ENCODE data around the gene RCOR3.

The RCOR3 gene

DNA sequence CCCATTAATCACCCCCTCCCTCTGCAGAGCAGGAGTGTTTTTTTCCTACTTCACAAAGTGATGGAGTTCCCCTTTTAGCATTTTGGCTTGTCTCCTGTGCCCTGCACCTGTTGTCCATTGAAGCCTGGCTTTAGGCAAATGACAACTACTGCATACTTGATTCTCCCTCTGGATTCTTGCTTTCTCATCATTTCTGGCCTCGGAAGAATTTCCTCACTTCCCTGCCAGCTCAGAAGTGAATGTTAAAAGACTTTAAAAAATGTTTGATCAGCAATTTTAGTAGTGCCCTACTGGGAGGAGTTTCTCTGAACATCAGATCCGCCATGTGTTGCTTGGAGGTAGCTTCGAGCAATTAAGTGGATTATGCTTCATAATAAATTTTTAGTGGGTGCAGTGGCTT lies 28.1 kb downstream of the RCOR3 start:
- H2AFZ ChIP-seq (ENCODE audit: low read depth, low read length) = no peak overlapping the region
- no peak overlapping the region for H3K4me2 ChIP-seq (ENCODE audit: insufficient read depth, low read length)
- no peaks in the 10 kb centered on the region for H3K79me2 ChIP-seq (ENCODE audit: insufficient read depth, low read length)
- no peaks in the 10 kb centered on the region for H3K9me3 ChIP-seq (ENCODE audit: insufficient read depth, low read length, severe bottlenecking)
- H3K27me3 ChIP-seq (ENCODE audit: insufficient read depth, low read length, poor library complexity) = no peaks in the 10 kb centered on the region
- no peaks in the 10 kb centered on the region for H3K4me1 ChIP-seq (ENCODE audit: insufficient read depth, low read length)
- TF ChIP-seq EZH2 (IDR thresholded peaks at IDR 0.05; ENCODE audit: borderline replicate concordance, low read depth, low read length, severe bottlenecking) (no peak), CTCF (IDR thresholded peaks at IDR 0.05; ENCODE audit: borderline replicate concordance, extremely low read depth, low read length, poor library complexity, severe bottlenecking) (no peak)
- no peak for DNase-seq
- ATAC-seq (ENCODE audit: insufficient read depth, low read depth) = no peak
- H3K9ac ChIP-seq (ENCODE audit: low read depth, low read length) = no peak overlapping the region
- H3K4me3 ChIP-seq (ENCODE audit: low read depth in 1 of 2, low read length in 2 of 2) = no peak overlapping the region
- no peak overlapping the region for H3K27ac ChIP-seq (ENCODE audit: low read length)
- no peaks in the 10 kb centered on the region for H4K20me1 ChIP-seq (ENCODE audit: insufficient read depth, low read length)
- peaks cover 71% of the 10 kb centered on the region for H3K36me3 ChIP-seq (ENCODE audit: insufficient read depth, low read length)

- no peak for ATAC-seq (ENCODE audit: insufficient read depth, low read depth)
- TF ChIP-seq EZH2 (IDR thresholded peaks at IDR 0.05; ENCODE audit: borderline replicate concordance, low read depth, low read length, severe bottlenecking) (no peak), CTCF (IDR thresholded peaks at IDR 0.05; ENCODE audit: borderline replicate concordance, extremely low read depth, low read length, poor library complexity, severe bottlenecking) (no peak)
- H3K36me3 ChIP-seq (ENCODE audit: insufficient read depth, low read length) = peaks cover 82% of the 10 kb centered on the region
These were observed 33.2 kb downstream of the RCOR3 start for GRCh38 chr1:211292411-211292810.

DNA sequence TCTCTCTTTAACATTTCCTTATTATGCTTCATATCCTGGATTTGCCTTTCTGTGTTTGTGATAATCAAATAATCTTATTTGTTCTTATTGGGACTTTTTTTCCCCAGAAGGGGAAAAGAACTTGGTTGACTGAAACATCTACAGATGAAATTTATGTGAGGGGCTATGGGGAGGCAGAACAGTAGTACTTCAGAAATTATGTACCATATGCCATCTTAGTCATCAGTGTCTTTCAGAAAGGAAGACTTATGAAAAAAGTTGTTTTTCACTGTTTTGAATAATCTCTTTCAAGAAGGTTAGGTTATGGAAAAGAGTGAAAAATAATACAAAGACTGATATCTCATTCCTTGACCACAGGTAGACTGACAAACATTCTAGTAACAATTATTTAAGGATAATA lies 37.2 kb downstream of the RCOR3 start:
- Histone ChIP-seq H3K9me3 (ENCODE audit: insufficient read depth, low read length, severe bottlenecking) (no peaks in the 10 kb centered on the region), H4K20me1 (ENCODE audit: insufficient read depth, low read length) (no peaks in the 10 kb centered on the region), H3K36me3 (ENCODE audit: insufficient read depth, low read length) (peaks cover 83% of the 10 kb centered on the region), H3K79me2 (ENCODE audit: insufficient read depth, low read length) (no peaks in the 10 kb centered on the region), H3K4me2 (ENCODE audit: insufficient read depth, low read length) (no peak overlapping the region), H3K4me1 (ENCODE audit: insufficient read depth, low read length) (no peaks in the 10 kb centered on the region), H3K4me3 (ENCODE audit: low read depth in 1 of 2, low read length in 2 of 2) (no peak overlapping the region), H2AFZ (ENCODE audit: low read depth, low read length) (no peak overlapping the region), H3K9ac (ENCODE audit: low read depth, low read length) (no peak overlapping the region), H3K27ac (ENCODE audit: low read length) (no peak overlapping the region), H3K27me3 (ENCODE audit: insufficient read depth, low read length, poor library complexity) (no peaks in the 10 kb centered on the region)
- ATAC-seq (ENCODE audit: insufficient read depth, low read depth) (no peak), DNase-seq (no peak)
- no peak for TF ChIP-seq EZH2 (IDR thresholded peaks at IDR 0.05; ENCODE audit: borderline replicate concordance, low read depth, low read length, severe bottlenecking)
- TF ChIP-seq CTCF (IDR thresholded peaks at IDR 0.05; ENCODE audit: borderline replicate concordance, extremely low read depth, low read length, poor library complexity, severe bottlenecking) = no peak

More at GRCh38 chr1:211292411-211292810, 33.2 kb downstream of the RCOR3 start:
- H4K20me1 ChIP-seq (ENCODE audit: insufficient read depth, low read length) = no peaks in the 10 kb centered on the region
- H3K9me3 ChIP-seq (ENCODE audit: insufficient read depth, low read length, severe bottlenecking) = no peaks in the 10 kb centered on the region
- no peak overlapping the region for H3K4me2 ChIP-seq (ENCODE audit: insufficient read depth, low read length)
- no peaks in the 10 kb centered on the region for H3K79me2 ChIP-seq (ENCODE audit: insufficient read depth, low read length)
- H3K27me3 ChIP-seq (ENCODE audit: insufficient read depth, low read length, poor library complexity) = no peaks in the 10 kb centered on the region
- no peak overlapping the region for H3K4me3 ChIP-seq (ENCODE audit: low read depth in 1 of 2, low read length in 2 of 2)
- no peak for DNase-seq
- H3K9ac ChIP-seq (ENCODE audit: low read depth, low read length) = no peak overlapping the region
- no peak overlapping the region for H2AFZ ChIP-seq (ENCODE audit: low read depth, low read length)
- H3K27ac ChIP-seq (ENCODE audit: low read length) = no peak overlapping the region
- H3K4me1 ChIP-seq (ENCODE audit: insufficient read depth, low read length) = no peaks in the 10 kb centered on the region

DNA sequence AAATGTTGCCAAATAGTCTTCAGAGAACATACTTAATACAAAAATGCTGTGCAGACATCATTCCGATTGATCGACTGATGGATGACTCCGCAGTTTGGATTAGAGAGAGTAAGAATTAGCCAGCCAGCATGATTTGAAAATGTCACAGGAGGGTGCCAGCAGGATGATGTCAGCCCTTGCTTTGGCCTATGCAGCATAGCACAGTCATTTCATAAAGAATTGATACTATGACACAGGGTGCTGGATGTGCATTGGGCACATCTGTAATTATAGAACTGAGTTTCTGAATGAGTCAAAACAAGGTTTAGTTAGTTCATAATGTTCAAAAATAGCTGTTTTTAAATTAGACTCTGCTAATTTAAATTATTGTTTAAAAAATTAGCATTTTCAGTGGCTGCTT lies 45.9 kb downstream of the RCOR3 start:
- peaks cover 46% of the 10 kb centered on the region for H3K36me3 ChIP-seq (ENCODE audit: insufficient read depth, low read length)

More for the DNA sequence above, 45.9 kb downstream of the RCOR3 start:
- H3K27ac ChIP-seq (ENCODE audit: low read length) = no peak overlapping the region
- H3K9ac ChIP-seq (ENCODE audit: low read depth, low read length) = no peak overlapping the region
- no peaks in the 10 kb centered on the region for H3K27me3 ChIP-seq (ENCODE audit: insufficient read depth, low read length, poor library complexity)
- no peaks in the 10 kb centered on the region for H3K9me3 ChIP-seq (ENCODE audit: insufficient read depth, low read length, severe bottlenecking)
- no peak for ATAC-seq (ENCODE audit: insufficient read depth, low read depth)
- no peak overlapping the region for H2AFZ ChIP-seq (ENCODE audit: low read depth, low read length)
- no peak overlapping the region for H3K4me2 ChIP-seq (ENCODE audit: insufficient read depth, low read length)
- no peaks in the 10 kb centered on the region for H4K20me1 ChIP-seq (ENCODE audit: insufficient read depth, low read length)
- no peaks in the 10 kb centered on the region for H3K79me2 ChIP-seq (ENCODE audit: insufficient read depth, low read length)
- no peak overlapping the region for H3K4me3 ChIP-seq (ENCODE audit: low read depth in 1 of 2, low read length in 2 of 2)
- H3K4me1 ChIP-seq (ENCODE audit: insufficient read depth, low read length) = no peaks in the 10 kb centered on the region
- no peak for DNase-seq
- TF ChIP-seq CTCF (IDR thresholded peaks at IDR 0.05; ENCODE audit: borderline replicate concordance, extremely low read depth, low read length, poor library complexity, severe bottlenecking) = no peak
- TF ChIP-seq EZH2 (IDR thresholded peaks at IDR 0.05; ENCODE audit: borderline replicate concordance, low read depth, low read length, severe bottlenecking) = no peak

Measured in DND-41 (cell line).